ENCODE data around the gene CTSD.

GRCh38 chr11:1739576-1739975, 24.2 kb downstream of the CTSD start:
- TF ChIP-seq CTCF (IDR thresholded peaks at IDR 0.05): no peak
- no peak for TF ChIP-seq POLR2A (IDR thresholded peaks at IDR 0.05)
